H1 (cell line): ENCODE measurements around the gene OR2W1. TPM values are rescaled to one million over a fixed set of nuclear protein-coding genes. Genes with fewer than 3 reads are reported as not detected.
A peak's percentile ranks its signal among the peaks of the same experiment; 100 is the strongest.

Source experiments
- CTCF ChIA-PET: fragments of 300-600 bp; sonication (Branson Sonifier 250); formaldehyde crosslinking; loops from one replicate; lab custom pipeline; 2021; ENCODE audit not compliant: partially characterized antibody; lab: Charles Lee
- POLR2A ChIA-PET: fragments of 300-600 bp; sonication (Branson Sonifier 250); formaldehyde crosslinking; loops from one replicate; lab custom pipeline; 2021; ENCODE audit warnings: inconsistent platforms; ENCODE audit not compliant: partially characterized antibody; lab: Charles Lee
- DNase-seq, 2 experiments: peaks; one replicate each; pipeline versions ENCODE4 v3.0.0 to v3.0.0-alpha.2; 2010 to 2022; ENCODE audit warnings: low spot score in 2 of 2, low read depth in 1 of 2, mixed read lengths in 1 of 2
- FAIRE-seq: peaks from 2 replicates; lab custom pipeline; 2011; peaks lifted over from hg19 to GRCh38; lab: Jason Lieb, UNC
- H2AFZ ChIP-seq: 2 replicates; pipeline ENCODE4 v1.8.1; 2012; ENCODE audit warnings: low read length, inconsistent platforms
- H2AK5ac ChIP-seq: 2 replicates; pipeline ENCODE4 v1.6.1; 2013; ENCODE audit warnings: low read depth, low read length
- H2BK120ac ChIP-seq: replicated peaks from 2 replicates; pipeline ENCODE3; 2013; ENCODE audit warnings: low read depth, low read length, inconsistent platforms
- H2BK12ac ChIP-seq: 2 replicates; pipeline ENCODE4 v1.6.1; 2013; ENCODE audit warnings: low read depth, low read length
- H2BK15ac ChIP-seq: 2 replicates; pipeline ENCODE4 v1.6.1; 2013; ENCODE audit warnings: low read length
- H2BK20ac ChIP-seq: 2 replicates; pipeline ENCODE4 v1.6.1; 2013; ENCODE audit warnings: low read length
- H2BK5ac ChIP-seq: 2 replicates; pipeline ENCODE4 v1.6.1; 2013; ENCODE audit warnings: low read depth, low read length
- H3K14ac ChIP-seq: 2 replicates; pipeline ENCODE4 v1.6.1; 2013; ENCODE audit warnings: inconsistent platforms; ENCODE audit not compliant: insufficient read length
- H3K18ac ChIP-seq: 2 replicates; pipeline ENCODE4 v1.6.1; 2013; ENCODE audit warnings: low read length; ENCODE audit errors: extremely low read depth
- H3K23ac ChIP-seq: 2 replicates; pipeline ENCODE4 v1.6.1; 2013; ENCODE audit warnings: inconsistent platforms; ENCODE audit not compliant: insufficient read length
- H3K23me2 ChIP-seq: 2 replicates; pipeline ENCODE4 v1.6.1; 2013; ENCODE audit warnings: low read depth, low read length
- H3K27ac ChIP-seq: 2 replicates; pipeline ENCODE4 v1.6.1; 2011; ENCODE audit warnings: low read depth, low read length, inconsistent platforms
- H3K27me3 ChIP-seq, 4 experiments: replicated peaks in 1 of 4; 1 replicate in 1 of 4; 2 replicates in 3 of 4; pipeline versions ENCODE4 v1.6.1 to v1.8.1; 2011 to 2013; ENCODE audit warnings: low read length in 3 of 4, mild to moderate bottlenecking in 3 of 4, inconsistent platforms in 2 of 4, mixed read lengths in 2 of 4, moderate library complexity in 1 of 4; ENCODE audit not compliant: control insufficient read depth in 3 of 4, insufficient read depth in 3 of 4; ENCODE audit errors: extremely low read depth in 1 of 4
- H3K36me3 ChIP-seq, 4 experiments: 2 replicates each; pipeline versions ENCODE4 v1.6.1 to v1.8.1; 2011 to 2013; ENCODE audit warnings: mild to moderate bottlenecking in 4 of 4, low read length in 3 of 4, moderate library complexity in 2 of 4, control low read depth in 1 of 4, inconsistent platforms in 1 of 4; ENCODE audit not compliant: insufficient read depth in 4 of 4, control insufficient read depth in 2 of 4
- H3K4ac ChIP-seq: replicated peaks from 2 replicates; pipeline ENCODE3; 2013; ENCODE audit warnings: low read length, low read depth, mixed read lengths, inconsistent platforms; ENCODE audit not compliant: insufficient read length
- H3K4me1 ChIP-seq, 4 experiments: replicated peaks in 1 of 4; 1 replicate in 1 of 4; 2 replicates in 3 of 4; pipeline versions ENCODE4 v1.6.1 to v1.8.1; 2011 to 2013; ENCODE audit warnings: low read length in 3 of 4, inconsistent platforms in 2 of 4, mixed read lengths in 1 of 4; ENCODE audit not compliant: insufficient read depth in 4 of 4, control insufficient read depth in 3 of 4
- H3K4me2 ChIP-seq, 2 experiments: 2 replicates each; pipeline versions ENCODE4 v1.6.1 to v1.8.1; 2011 to 2013; ENCODE audit warnings: low read depth in 2 of 2, low read length in 2 of 2, control low read depth in 1 of 2, inconsistent platforms in 1 of 2, mild to moderate bottlenecking in 1 of 2; ENCODE audit not compliant: insufficient read depth in 1 of 2
- H3K4me3 ChIP-seq, 4 experiments: fragments of 200-600, 300-600 bp in 1 of 4; sonication (generic), shearing (Covaris generic), sonication (Bioruptor Twin) in 1 of 4; 2 replicates each; pipeline versions ENCODE4 v1.5.1 to v1.8.1; 2011 to 2016; ENCODE audit warnings: low read length in 4 of 4, low read depth in 3 of 4, control low read depth in 2 of 4, inconsistent platforms in 2 of 4, mild to moderate bottlenecking in 2 of 4, mixed read lengths in 1 of 4, moderate library complexity in 1 of 4; ENCODE audit not compliant: insufficient read depth in 2 of 4; ENCODE audit errors: extremely low read depth in 1 of 4
- H3K56ac ChIP-seq: replicated peaks from 2 replicates; pipeline ENCODE3; 2013; ENCODE audit warnings: low read depth, mild to moderate bottlenecking, mixed read lengths, low read length, inconsistent platforms; ENCODE audit not compliant: insufficient read length
- H3K79me1 ChIP-seq: 2 replicates; pipeline ENCODE4 v1.6.1; 2013; ENCODE audit warnings: low read depth, low read length, control low read depth
- H3K79me2 ChIP-seq, 2 experiments: 2 replicates each; pipeline versions ENCODE4 v1.6.1 to v1.8.1; 2012 to 2013; ENCODE audit warnings: low read length in 2 of 2, mild to moderate bottlenecking in 2 of 2, inconsistent platforms in 1 of 2; ENCODE audit not compliant: insufficient read depth in 2 of 2, control insufficient read depth in 1 of 2
- H3K9ac ChIP-seq, 4 experiments: replicated peaks in 1 of 4; 1 replicate in 1 of 4; 2 replicates in 3 of 4; pipeline versions ENCODE4 v1.6.1 to v1.8.1; 2011 to 2013; ENCODE audit warnings: low read depth in 3 of 4, low read length in 3 of 4, control low read depth in 2 of 4, mild to moderate bottlenecking in 2 of 4, moderate library complexity in 2 of 4, inconsistent platforms in 1 of 4; ENCODE audit errors: extremely low read depth in 1 of 4
- H3K9me3 ChIP-seq, 2 experiments: 2 replicates each; pipeline versions ENCODE4 v1.6.1 to v1.8.1; 2012 to 2013; ENCODE audit warnings: mild to moderate bottlenecking in 2 of 2, moderate library complexity in 2 of 2, control low read depth in 1 of 2, inconsistent platforms in 1 of 2, low read depth in 1 of 2, low read length in 1 of 2, mixed read lengths in 1 of 2; ENCODE audit not compliant: insufficient read depth in 2 of 2
- H4K20me1 ChIP-seq, 2 experiments: replicated peaks in 1 of 2; 2 replicates each; pipeline versions ENCODE3 to v1.8.1; 2011 to 2013; ENCODE audit warnings: inconsistent platforms in 2 of 2, low read length in 2 of 2, mild to moderate bottlenecking in 1 of 2; ENCODE audit not compliant: insufficient read depth in 2 of 2, control insufficient read depth in 1 of 2
- H4K5ac ChIP-seq: 2 replicates; pipeline ENCODE4 v1.6.1; 2013; ENCODE audit warnings: low read length, low read depth, mixed read lengths, inconsistent platforms; ENCODE audit not compliant: insufficient read length
- H4K8ac ChIP-seq: 2 replicates; pipeline ENCODE4 v1.8.0; 2013; ENCODE audit warnings: mild to moderate bottlenecking, moderate library complexity, low read length, inconsistent platforms; ENCODE audit not compliant: insufficient read depth; ENCODE audit errors: extremely low read depth
- H4K91ac ChIP-seq: replicated peaks from 2 replicates; pipeline ENCODE3; 2013; ENCODE audit warnings: low read length, mixed read lengths, inconsistent platforms; ENCODE audit not compliant: insufficient read length
- FOSL1 ChIP-seq: IDR thresholded peaks from 2 replicates; pipeline ENCODE4 v1.6.1; 2011; ENCODE audit warnings: mild to moderate bottlenecking, low read depth, low read length, moderate library complexity; ENCODE audit not compliant: insufficient read depth
- HDAC6 ChIP-seq: IDR thresholded peaks from one replicate; pipeline ENCODE4 v1.7.1; 2012; ENCODE audit warnings: low read depth, mild to moderate bottlenecking, inconsistent platforms, low read length, moderate library complexity
- KDM4A ChIP-seq: IDR thresholded peaks from one replicate; pipeline ENCODE4 v1.7.1; 2012; ENCODE audit warnings: low read depth, mild to moderate bottlenecking, moderate library complexity, low read length, inconsistent platforms; ENCODE audit not compliant: severe bottlenecking
- YY1 ChIP-seq: IDR thresholded peaks from 2 replicates; pipeline ENCODE4 v1.6.1; 2011; ENCODE audit warnings: low read depth, mild to moderate bottlenecking, low read length
- WGBS, 2 experiments: shearing (Covaris generic) in 1 of 2; methylation state at CpG; one replicate each; pipeline versions ENCODE4 v1.1.6 to v1.1.7; 2013 to 2015; ENCODE audit warnings: low lambda C conversion rate in 2 of 2, mixed read lengths in 2 of 2, inconsistent platforms in 1 of 2, low coverage in 1 of 2, missing lambda C conversion rate in 1 of 2; ENCODE audit not compliant: insufficient replicate concordance in 2 of 2, insufficient coverage in 1 of 2, insufficient read length in 1 of 2; ENCODE audit errors: extremely low coverage in 1 of 2, missing lambda C conversion rate in 1 of 2; 5-methylcytosine and 5-hydroxymethylcytosine counted together
- polyA plus RNA-seq, 7 experiments: library from polyadenylated mRNA; depleted of rRNA in 3 of 7; stranded (reverse) in 5 of 7; unstranded in 2 of 7; fragments of >200 nt in 5 of 7; fragments of 200-250 nt in 2 of 7; gene quantifications; 1 replicate in 5 of 7; 2 replicates in 1 of 7; 4 replicates in 1 of 7; pipeline versions ENCODE4 v1.2.1 to v1.2.3, GENCODE V29; 2011 to 2013; ENCODE audit warnings: missing spikeins in 2 of 7, mixed read lengths in 2 of 7
- total RNA-seq: library from RNA; stranded (reverse); fragmentation: NEBNext Ultra II Directional; extraction: Animal tissue kit (Norgen Biotek cat#: 25700); gene quantifications from 2 replicates; pipeline ENCODE4 v1.2.1, GENCODE V29; 2021
- TF ChIP-seq, protein P1 (sequence below): IDR thresholded peaks from 2 replicates; pipeline ENCODE4 v1.6.1; 2012; ENCODE audit warnings: low read length, inconsistent platforms
- TF ChIP-seq, protein P2 (sequence below), 3 experiments: IDR thresholded peaks; 1 replicate in 2 of 3; 2 replicates in 1 of 3; pipeline versions ENCODE4 v1.5.1 to v1.6.1; 2011; ENCODE audit warnings: low read length in 3 of 3, mild to moderate bottlenecking in 3 of 3, inconsistent platforms in 2 of 3, low read depth in 1 of 3, moderate library complexity in 1 of 3; ENCODE audit not compliant: insufficient read depth in 1 of 3; ENCODE audit errors: control extremely low read depth in 1 of 3

Gene OR2W1
- total and polyA plus RNA-seq, 2 of the 8 experiments (the other 6 are each of a cell fraction or from before 2014, with no cell fraction given) = not detected

DNA sequence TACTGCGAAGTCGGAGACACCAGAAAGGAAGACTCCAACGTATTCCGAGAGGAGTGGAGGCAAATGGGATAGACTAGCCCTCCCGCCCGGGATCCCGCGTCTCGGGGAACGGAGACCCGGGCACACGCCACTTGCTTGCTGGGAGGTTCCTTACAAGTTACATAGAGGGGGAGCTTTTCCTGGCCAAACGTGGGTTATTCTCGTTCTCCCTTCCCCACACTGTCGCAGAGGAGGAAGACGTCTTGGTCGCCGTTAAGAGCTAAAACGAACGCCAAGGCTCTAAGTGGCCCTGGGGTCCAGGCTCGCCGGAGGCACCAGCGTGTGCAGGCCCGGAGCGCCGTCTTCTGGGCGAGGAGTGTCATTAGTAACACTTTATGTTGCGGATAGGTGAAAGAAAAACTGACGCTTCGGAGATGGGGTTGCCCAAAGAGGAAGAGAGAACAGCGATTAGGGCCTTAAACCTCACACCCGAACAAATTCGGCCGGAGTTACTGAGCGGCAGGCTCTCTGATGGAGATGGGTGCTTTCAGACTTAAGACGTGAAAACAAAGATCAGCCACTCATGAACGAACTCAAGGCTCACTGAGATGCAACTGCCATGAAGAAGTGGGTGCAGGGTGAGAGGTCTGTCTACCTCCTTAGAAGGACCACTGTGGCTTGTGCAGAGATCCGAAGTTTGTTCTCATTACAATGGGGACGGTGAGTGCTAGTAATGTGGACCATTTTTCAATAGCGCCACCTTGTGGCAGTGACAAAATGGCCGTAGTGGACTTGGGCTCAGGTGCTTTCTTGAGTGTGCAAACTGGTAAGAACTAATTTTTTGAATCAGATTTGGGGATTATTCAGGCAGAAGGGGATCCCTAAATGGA lies 28.2 kb downstream of the OR2W1 start:
- Histone ChIP-seq H4K5ac (no peak overlapping the region), H2BK20ac (no peak overlapping the region), H3K4me1 (no peaks in the 10 kb centered on the region), H4K8ac (no peak overlapping the region), H2BK120ac (no peak overlapping the region), H2AK5ac (no peak overlapping the region), H3K18ac (peak overlapping the region; percentile 9; the same call in 1 of the 2 replicates), H3K79me1 (no peaks in the 10 kb centered on the region), H3K56ac (no peak overlapping the region), H2AFZ (peak overlapping the region; percentile 100), H4K20me1 (no peaks in the 10 kb centered on the region), H3K27ac (no peak overlapping the region), H3K23me2 (peaks cover 6% of the 10 kb centered on the region), H3K23ac (no peak overlapping the region), H2BK12ac (0 out of 2 replicates have a peak overlapping the region, but pooled peaks have one; percentile 64), H2BK5ac (no peak overlapping the region; the same call in 1 of the 2 replicates), H3K14ac (no peak overlapping the region), H3K79me2 (no peaks in the 10 kb centered on the region), H3K4ac (no peak overlapping the region), H3K36me3 (no peaks in the 10 kb centered on the region), H3K27me3 (peaks cover 0 to 8% (median 3%) of the 10 kb centered on the region in 4 experiments; a peak in 5 of 7 replicates), H3K4me3 (peak overlapping the region; percentile 69 to 95 (median 82)), H3K9me3 (peaks cover 0 to 13% of the 10 kb centered on the region in 2 experiments; a peak in 1 of 4 replicates), H3K4me2 (peak overlapping the region; percentile 50 to 90), H2BK15ac (no peak overlapping the region), H3K9ac (peak overlapping the region; percentile 43 to 57 (median 52); a peak in 6 of 7 replicates), H4K91ac (no peak overlapping the region)
- WGBS, 2 experiments = 2% methylated on average over 41 of the region's 41 CpGs; no CpG with 5 or more reads in 1 of the 2 experiments
- DNase-seq (peak in 1 of 2 experiments; percentile 90), FAIRE-seq (peak; percentile 88)
- CTCF ChIA-PET = interaction anchor here (0.6 to 5.0 kb wide), 28 partner anchors 10 to 1032 kb away, joined by 3 to 42 read pairs (median 4); partner anchors contain the start of gene ZNF311
- POLR2A ChIA-PET = interaction anchor here (1.1 to 2.3 kb wide), 6 partner anchors 21 to 179 kb away, joined by 3 to 7 read pairs (median 5); partner anchors contain the start of gene TRIM27
- TF ChIP-seq, protein P1, sequence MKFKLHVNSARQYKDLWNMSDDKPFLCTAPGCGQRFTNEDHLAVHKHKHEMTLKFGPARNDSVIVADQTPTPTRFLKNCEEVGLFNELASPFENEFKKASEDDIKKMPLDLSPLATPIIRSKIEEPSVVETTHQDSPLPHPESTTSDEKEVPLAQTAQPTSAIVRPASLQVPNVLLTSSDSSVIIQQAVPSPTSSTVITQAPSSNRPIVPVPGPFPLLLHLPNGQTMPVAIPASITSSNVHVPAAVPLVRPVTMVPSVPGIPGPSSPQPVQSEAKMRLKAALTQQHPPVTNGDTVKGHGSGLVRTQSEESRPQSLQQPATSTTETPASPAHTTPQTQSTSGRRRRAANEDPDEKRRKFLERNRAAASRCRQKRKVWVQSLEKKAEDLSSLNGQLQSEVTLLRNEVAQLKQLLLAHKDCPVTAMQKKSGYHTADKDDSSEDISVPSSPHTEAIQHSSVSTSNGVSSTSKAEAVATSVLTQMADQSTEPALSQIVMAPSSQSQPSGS = no peak
- TF ChIP-seq HDAC6 = no peak
- TF ChIP-seq, protein P2, sequence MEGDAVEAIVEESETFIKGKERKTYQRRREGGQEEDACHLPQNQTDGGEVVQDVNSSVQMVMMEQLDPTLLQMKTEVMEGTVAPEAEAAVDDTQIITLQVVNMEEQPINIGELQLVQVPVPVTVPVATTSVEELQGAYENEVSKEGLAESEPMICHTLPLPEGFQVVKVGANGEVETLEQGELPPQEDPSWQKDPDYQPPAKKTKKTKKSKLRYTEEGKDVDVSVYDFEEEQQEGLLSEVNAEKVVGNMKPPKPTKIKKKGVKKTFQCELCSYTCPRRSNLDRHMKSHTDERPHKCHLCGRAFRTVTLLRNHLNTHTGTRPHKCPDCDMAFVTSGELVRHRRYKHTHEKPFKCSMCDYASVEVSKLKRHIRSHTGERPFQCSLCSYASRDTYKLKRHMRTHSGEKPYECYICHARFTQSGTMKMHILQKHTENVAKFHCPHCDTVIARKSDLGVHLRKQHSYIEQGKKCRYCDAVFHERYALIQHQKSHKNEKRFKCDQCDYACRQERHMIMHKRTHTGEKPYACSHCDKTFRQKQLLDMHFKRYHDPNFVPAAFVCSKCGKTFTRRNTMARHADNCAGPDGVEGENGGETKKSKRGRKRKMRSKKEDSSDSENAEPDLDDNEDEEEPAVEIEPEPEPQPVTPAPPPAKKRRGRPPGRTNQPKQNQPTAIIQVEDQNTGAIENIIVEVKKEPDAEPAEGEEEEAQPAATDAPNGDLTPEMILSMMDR (IDR thresholded peaks at IDR 0.05; ENCODE audit: control extremely low read depth in 1 of 3, insufficient read depth in 1 of 3, low read depth in 1 of 3, low read length in 3 of 3) = peak; percentile 61 to 77 (median 74)
- peak; percentile 78 for TF ChIP-seq KDM4A
- no peak for TF ChIP-seq FOSL1
- TF ChIP-seq YY1 = peak; percentile 79; the same call in 1 of the 2 replicates
